GM19239 (cell line): ENCODE results near the gene TMEM134.
A peak's percentile ranks its signal among the peaks of the same experiment; 100 is the strongest.
"Not testable (repeated sequence)": the region's sequence is repeated elsewhere in the genome, so short reads cannot be mapped to it uniquely, and the experiment has no call there.

ENCODE experiments used
- DNase-seq: peaks from one replicate; pipeline ENCODE4 v3.0.0; 2011; ENCODE audit warnings: low spot score; ENCODE audit not compliant: insufficient read length
- FAIRE-seq: peaks from 2 replicates; lab custom pipeline; 2011; peaks lifted over from hg19 to GRCh38; lab: Jason Lieb, UNC

Gene TMEM134

GRCh38 chr11:67428052-67429001 is 40.7 kb downstream of the TMEM134 start, which contains the start of gene RPS6KB2:
Gene RPS6KB2, plus strand, starts transcription at chr11:67428494. Its CDS starts 52 bp downstream, at chr11:67428546.
- peak; percentile 99 for FAIRE-seq
- peak; percentile 99 for DNase-seq

GRCh38 chr11:67427364-67427859 is 41.6 kb downstream of the TMEM134 start:
- DNase-seq, FAIRE-seq: not testable (repeated sequence)

GRCh38 chr11:67423891-67424613 is 45.0 kb downstream of the TMEM134 start:
- FAIRE-seq = no peak
- no peak for DNase-seq

GRCh38 chr11:67423466-67423865 is 45.6 kb downstream of the TMEM134 start:
- no peak for FAIRE-seq

GRCh38 chr11:67422891-67423290 is 46.2 kb downstream of the TMEM134 start:
- no peak for DNase-seq
- FAIRE-seq = no peak

More at GRCh38 chr11:67423466-67423865, 45.6 kb downstream of the TMEM134 start:
- no peak for DNase-seq

GRCh38 chr11:67421430-67422031 is 47.5 kb downstream of the TMEM134 start:
- FAIRE-seq = no peak

GRCh38 chr11:67420646-67421429 is 48.2 kb downstream of the TMEM134 start:
- FAIRE-seq (peak; percentile 82), DNase-seq (peak; percentile 99)

More at GRCh38 chr11:67421430-67422031, 47.5 kb downstream of the TMEM134 start:
- no peak for DNase-seq

GRCh38 chr11:67420147-67420645 is 48.9 kb downstream of the TMEM134 start:
- FAIRE-seq = peak; percentile 23
- DNase-seq = no peak

- FAIRE-seq (no peak), DNase-seq (no peak)
These were observed 49.6 kb downstream of the TMEM134 start for GRCh38 chr11:67419325-67420049.

GRCh38 chr11:67418476-67419281 is 50.4 kb downstream of the TMEM134 start:
- DNase-seq (no peak), FAIRE-seq (no peak)

GRCh38 chr11:67417425-67417824 is 51.6 kb downstream of the TMEM134 start:
- no peak for FAIRE-seq
- DNase-seq = no peak

GRCh38 chr11:67416416-67417335 is 52.4 kb downstream of the TMEM134 start:
- FAIRE-seq (no peak), DNase-seq (no peak)

- FAIRE-seq = no peak
- no peak for DNase-seq
These were observed 53.3 kb downstream of the TMEM134 start, which contains the start of gene CARNS1 for GRCh38 chr11:67415501-67416304. Gene CARNS1, plus strand, starts transcription at chr11:67415678. Its CDS starts 522 bp downstream, at chr11:67416200.

- FAIRE-seq = no peak
- DNase-seq = no peak
These were observed 55.7 kb downstream of the TMEM134 start for GRCh38 chr11:67413266-67413849.

- DNase-seq (no peak), FAIRE-seq (no peak)
These were observed 56.4 kb downstream of the TMEM134 start for GRCh38 chr11:67412495-67413179.
